GM23338 (cell line): ENCODE measurements around the gene CDKAL1. TPM values are rescaled to one million over a fixed set of nuclear protein-coding genes. Genes with fewer than 3 reads are reported as not detected.

ENCODE experiments used
- ATAC-seq: fragments of 200-7000 bp; cut with Tn5 transposase; 3 replicates; pipeline ENCODE4 v1.9.1; 2020
- DNase-seq: peaks from one replicate; pipeline ENCODE4 v3.0.0-alpha.2; 2015; ENCODE audit warnings: low spot score
- H2AFZ ChIP-seq: fragments of 200-600 bp; sonication (generic); 2 replicates; pipeline ENCODE4 v1.8.0; 2016; ENCODE audit warnings: antibody characterized with exemption, mild to moderate bottlenecking, moderate library complexity
- H3F3A ChIP-seq: fragments of 200-600 bp; sonication (generic); replicated peaks from 2 replicates; pipeline ENCODE4 v1.8.0; 2017; ENCODE audit warnings: antibody characterized with exemption, mixed run types, low read depth
- H3K27ac ChIP-seq: fragments of 200-600 bp; sonication (generic); 2 replicates; pipeline ENCODE4 v1.6.1; 2016; ENCODE audit warnings: low read depth
- H3K27me3 ChIP-seq: fragments of 200-600 bp; sonication (generic); 2 replicates; pipeline ENCODE4 v1.8.0; 2016; ENCODE audit warnings: mild to moderate bottlenecking, mixed run types, moderate library complexity; ENCODE audit not compliant: insufficient read depth
- H3K36me3 ChIP-seq: fragments of 200-600 bp; sonication (generic); 2 replicates; pipeline ENCODE4 v1.8.0; 2016; ENCODE audit warnings: mild to moderate bottlenecking; ENCODE audit not compliant: insufficient read depth
- H3K4me1 ChIP-seq: fragments of 200-600 bp; sonication (generic); 2 replicates; pipeline ENCODE4 v1.8.0; 2016; ENCODE audit warnings: mild to moderate bottlenecking, moderate library complexity; ENCODE audit not compliant: insufficient read depth
- H3K4me2 ChIP-seq: fragments of 200-600 bp; sonication (generic); 2 replicates; pipeline ENCODE4 v1.7.1; 2017; ENCODE audit warnings: mixed run types
- H3K4me3 ChIP-seq: fragments of 200-600 bp; sonication (generic); 2 replicates; pipeline ENCODE4 v1.6.1; 2016; ENCODE audit warnings: mixed run types
- H3K79me2 ChIP-seq: fragments of 200-600 bp; sonication (generic); replicated peaks from 2 replicates; pipeline ENCODE4 v1.8.0; 2017; ENCODE audit warnings: mild to moderate bottlenecking; ENCODE audit not compliant: insufficient read depth
- H3K9me2 ChIP-seq: fragments of 200-600 bp; sonication (generic); 2 replicates; pipeline ENCODE4 v1.8.0; 2017; ENCODE audit not compliant: insufficient read depth
- H4K20me1 ChIP-seq: fragments of 200-600 bp; sonication (generic); replicated peaks from 2 replicates; pipeline ENCODE4 v1.8.0; 2017; ENCODE audit warnings: mild to moderate bottlenecking; ENCODE audit not compliant: insufficient read depth
- H3K27ac Mint-ChIP-seq: 2 replicates; pipeline ENCODE4 v1.8.0; 2020; ENCODE audit warnings: inconsistent platforms, mild to moderate bottlenecking, moderate library complexity, mixed read lengths
- H3K27me3 Mint-ChIP-seq: 3 replicates; pipeline ENCODE4 v1.8.0; 2022; ENCODE audit warnings: low read depth, mild to moderate bottlenecking, moderate library complexity, mixed read lengths, inconsistent platforms; ENCODE audit not compliant: insufficient read depth, poor library complexity
- H3K36me3 Mint-ChIP-seq: 3 replicates; pipeline ENCODE4 v1.8.0; 2021; ENCODE audit warnings: low read depth, mild to moderate bottlenecking, inconsistent platforms, moderate library complexity, mixed read lengths
- H3K4me1 Mint-ChIP-seq: 3 replicates; pipeline ENCODE4 v1.8.0; 2020; ENCODE audit warnings: mild to moderate bottlenecking, inconsistent platforms, mixed read lengths
- H3K4me3 Mint-ChIP-seq: 3 replicates; pipeline ENCODE4 v1.8.0; 2021; ENCODE audit warnings: moderate library complexity, mild to moderate bottlenecking, inconsistent platforms, mixed read lengths
- H3K9me3 Mint-ChIP-seq: 3 replicates; pipeline ENCODE4 v1.8.0; 2020; ENCODE audit warnings: moderate library complexity, mild to moderate bottlenecking, inconsistent platforms, mixed read lengths
- EZH2 ChIP-seq: fragments of 200-600 bp; sonication (generic); IDR thresholded peaks from one replicate; pipeline ENCODE4 v1.8.0; 2017; ENCODE audit warnings: antibody characterized with exemption, mild to moderate bottlenecking, low read depth; ENCODE audit not compliant: unreplicated experiment
- EZH2phosphoT487 ChIP-seq: fragments of 200-600 bp; sonication (generic); IDR thresholded peaks from one replicate; pipeline ENCODE4 v1.8.1; 2018; ENCODE audit warnings: antibody characterized with exemption; ENCODE audit not compliant: unreplicated experiment
- NANOG ChIP-seq: IDR thresholded peaks from 2 replicates; pipeline ENCODE4 v1.6.1; 2016; ENCODE audit warnings: antibody characterized with exemption, borderline replicate concordance
- REST ChIP-seq: IDR thresholded peaks from one replicate; pipeline ENCODE4 v1.6.1; 2018; ENCODE audit warnings: antibody characterized with exemption; ENCODE audit not compliant: unreplicated experiment
- polyA plus RNA-seq: library from polyadenylated mRNA; unstranded; fragments of >200 nt; fragmentation: Nextera tagmentation; extraction: Ambion mirVana; gene quantifications from 2 replicates; pipeline ENCODE4 v1.2.1, GENCODE V29; 2016
- total RNA-seq: library from RNA; depleted of rRNA; stranded (reverse); fragments of >200 nt; shearing (Covaris generic); gene quantifications from 2 replicates; pipeline ENCODE4 v1.2.3, GENCODE V29; 2014
- TF ChIP-seq, protein P1 (sequence below): IDR thresholded peaks from 2 replicates; pipeline ENCODE4 v1.6.1; 2016; ENCODE audit warnings: antibody characterized with exemption
- TF ChIP-seq, protein P2 (sequence below), 2 experiments: fragments of 200-600 bp in 1 of 2; sonication (generic) in 1 of 2; conservative IDR thresholded peaks; 2 replicates each; pipeline versions ENCODE4 v1.5.1 to v1.6.1; 2016 to 2017; ENCODE audit warnings: antibody characterized with exemption in 2 of 2, low read depth in 2 of 2, mild to moderate bottlenecking in 2 of 2, moderate library complexity in 1 of 2
- TF ChIP-seq, protein P3 (sequence below): fragments of 250-450 bp; sonication (Bioruptor Pico); IDR thresholded peaks from 2 replicates; pipeline ENCODE4 v1.5.0; 2020; ENCODE audit warnings: mild to moderate bottlenecking, moderate library complexity

CDKAL1 gene
- total and polyA plus RNA-seq, 2 experiments from 2014 or later = 17.8 to 35.0 TPM

DNA sequence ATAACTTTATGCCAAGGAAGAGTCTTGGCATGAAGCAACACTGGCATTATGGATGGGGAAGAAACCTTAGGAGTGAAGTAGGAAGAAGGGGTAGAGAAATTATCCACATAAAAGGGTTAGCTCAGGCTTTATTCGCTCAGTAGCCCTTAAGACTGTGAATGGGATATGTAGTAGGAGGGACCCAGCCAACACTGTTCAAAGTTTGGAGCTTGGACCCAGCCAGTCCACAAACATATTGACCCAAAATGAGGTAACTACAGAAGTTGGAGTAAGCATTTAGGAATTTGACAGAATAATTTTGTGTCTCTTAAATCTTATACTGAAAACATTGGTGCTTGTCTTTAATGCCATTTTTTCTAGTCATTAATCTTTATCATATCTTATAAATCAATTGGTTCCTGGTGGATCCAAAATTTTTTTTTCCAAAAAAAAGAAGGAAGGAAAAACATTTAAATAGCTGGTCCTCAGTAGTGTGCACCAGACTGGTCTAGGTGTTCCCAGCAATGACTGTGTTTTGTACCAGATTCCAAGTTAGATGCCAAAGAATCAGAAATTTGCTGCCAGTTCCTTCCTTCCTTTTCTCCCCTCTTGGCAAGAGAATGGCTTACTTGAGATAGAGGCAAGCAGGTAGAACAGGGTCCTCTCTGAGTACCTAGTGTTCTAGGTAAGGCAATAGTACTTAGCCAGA, 607.5 kb downstream of the CDKAL1 start:
- H3K4me1 ChIP-seq = peaks cover 15% of the 10 kb centered on the region
- no peak for TF ChIP-seq EZH2phosphoT487
- TF ChIP-seq REST = no peak
- no peak for TF ChIP-seq EZH2
- TF ChIP-seq, protein P1, sequence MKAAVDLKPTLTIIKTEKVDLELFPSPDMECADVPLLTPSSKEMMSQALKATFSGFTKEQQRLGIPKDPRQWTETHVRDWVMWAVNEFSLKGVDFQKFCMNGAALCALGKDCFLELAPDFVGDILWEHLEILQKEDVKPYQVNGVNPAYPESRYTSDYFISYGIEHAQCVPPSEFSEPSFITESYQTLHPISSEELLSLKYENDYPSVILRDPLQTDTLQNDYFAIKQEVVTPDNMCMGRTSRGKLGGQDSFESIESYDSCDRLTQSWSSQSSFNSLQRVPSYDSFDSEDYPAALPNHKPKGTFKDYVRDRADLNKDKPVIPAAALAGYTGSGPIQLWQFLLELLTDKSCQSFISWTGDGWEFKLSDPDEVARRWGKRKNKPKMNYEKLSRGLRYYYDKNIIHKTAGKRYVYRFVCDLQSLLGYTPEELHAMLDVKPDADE = no peak
- TF ChIP-seq, protein P2, sequence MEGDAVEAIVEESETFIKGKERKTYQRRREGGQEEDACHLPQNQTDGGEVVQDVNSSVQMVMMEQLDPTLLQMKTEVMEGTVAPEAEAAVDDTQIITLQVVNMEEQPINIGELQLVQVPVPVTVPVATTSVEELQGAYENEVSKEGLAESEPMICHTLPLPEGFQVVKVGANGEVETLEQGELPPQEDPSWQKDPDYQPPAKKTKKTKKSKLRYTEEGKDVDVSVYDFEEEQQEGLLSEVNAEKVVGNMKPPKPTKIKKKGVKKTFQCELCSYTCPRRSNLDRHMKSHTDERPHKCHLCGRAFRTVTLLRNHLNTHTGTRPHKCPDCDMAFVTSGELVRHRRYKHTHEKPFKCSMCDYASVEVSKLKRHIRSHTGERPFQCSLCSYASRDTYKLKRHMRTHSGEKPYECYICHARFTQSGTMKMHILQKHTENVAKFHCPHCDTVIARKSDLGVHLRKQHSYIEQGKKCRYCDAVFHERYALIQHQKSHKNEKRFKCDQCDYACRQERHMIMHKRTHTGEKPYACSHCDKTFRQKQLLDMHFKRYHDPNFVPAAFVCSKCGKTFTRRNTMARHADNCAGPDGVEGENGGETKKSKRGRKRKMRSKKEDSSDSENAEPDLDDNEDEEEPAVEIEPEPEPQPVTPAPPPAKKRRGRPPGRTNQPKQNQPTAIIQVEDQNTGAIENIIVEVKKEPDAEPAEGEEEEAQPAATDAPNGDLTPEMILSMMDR (conservative IDR thresholded peaks at IDR 0.05; ENCODE audit: low read depth in 2 of 2) = no peak
- TF ChIP-seq, protein P3, sequence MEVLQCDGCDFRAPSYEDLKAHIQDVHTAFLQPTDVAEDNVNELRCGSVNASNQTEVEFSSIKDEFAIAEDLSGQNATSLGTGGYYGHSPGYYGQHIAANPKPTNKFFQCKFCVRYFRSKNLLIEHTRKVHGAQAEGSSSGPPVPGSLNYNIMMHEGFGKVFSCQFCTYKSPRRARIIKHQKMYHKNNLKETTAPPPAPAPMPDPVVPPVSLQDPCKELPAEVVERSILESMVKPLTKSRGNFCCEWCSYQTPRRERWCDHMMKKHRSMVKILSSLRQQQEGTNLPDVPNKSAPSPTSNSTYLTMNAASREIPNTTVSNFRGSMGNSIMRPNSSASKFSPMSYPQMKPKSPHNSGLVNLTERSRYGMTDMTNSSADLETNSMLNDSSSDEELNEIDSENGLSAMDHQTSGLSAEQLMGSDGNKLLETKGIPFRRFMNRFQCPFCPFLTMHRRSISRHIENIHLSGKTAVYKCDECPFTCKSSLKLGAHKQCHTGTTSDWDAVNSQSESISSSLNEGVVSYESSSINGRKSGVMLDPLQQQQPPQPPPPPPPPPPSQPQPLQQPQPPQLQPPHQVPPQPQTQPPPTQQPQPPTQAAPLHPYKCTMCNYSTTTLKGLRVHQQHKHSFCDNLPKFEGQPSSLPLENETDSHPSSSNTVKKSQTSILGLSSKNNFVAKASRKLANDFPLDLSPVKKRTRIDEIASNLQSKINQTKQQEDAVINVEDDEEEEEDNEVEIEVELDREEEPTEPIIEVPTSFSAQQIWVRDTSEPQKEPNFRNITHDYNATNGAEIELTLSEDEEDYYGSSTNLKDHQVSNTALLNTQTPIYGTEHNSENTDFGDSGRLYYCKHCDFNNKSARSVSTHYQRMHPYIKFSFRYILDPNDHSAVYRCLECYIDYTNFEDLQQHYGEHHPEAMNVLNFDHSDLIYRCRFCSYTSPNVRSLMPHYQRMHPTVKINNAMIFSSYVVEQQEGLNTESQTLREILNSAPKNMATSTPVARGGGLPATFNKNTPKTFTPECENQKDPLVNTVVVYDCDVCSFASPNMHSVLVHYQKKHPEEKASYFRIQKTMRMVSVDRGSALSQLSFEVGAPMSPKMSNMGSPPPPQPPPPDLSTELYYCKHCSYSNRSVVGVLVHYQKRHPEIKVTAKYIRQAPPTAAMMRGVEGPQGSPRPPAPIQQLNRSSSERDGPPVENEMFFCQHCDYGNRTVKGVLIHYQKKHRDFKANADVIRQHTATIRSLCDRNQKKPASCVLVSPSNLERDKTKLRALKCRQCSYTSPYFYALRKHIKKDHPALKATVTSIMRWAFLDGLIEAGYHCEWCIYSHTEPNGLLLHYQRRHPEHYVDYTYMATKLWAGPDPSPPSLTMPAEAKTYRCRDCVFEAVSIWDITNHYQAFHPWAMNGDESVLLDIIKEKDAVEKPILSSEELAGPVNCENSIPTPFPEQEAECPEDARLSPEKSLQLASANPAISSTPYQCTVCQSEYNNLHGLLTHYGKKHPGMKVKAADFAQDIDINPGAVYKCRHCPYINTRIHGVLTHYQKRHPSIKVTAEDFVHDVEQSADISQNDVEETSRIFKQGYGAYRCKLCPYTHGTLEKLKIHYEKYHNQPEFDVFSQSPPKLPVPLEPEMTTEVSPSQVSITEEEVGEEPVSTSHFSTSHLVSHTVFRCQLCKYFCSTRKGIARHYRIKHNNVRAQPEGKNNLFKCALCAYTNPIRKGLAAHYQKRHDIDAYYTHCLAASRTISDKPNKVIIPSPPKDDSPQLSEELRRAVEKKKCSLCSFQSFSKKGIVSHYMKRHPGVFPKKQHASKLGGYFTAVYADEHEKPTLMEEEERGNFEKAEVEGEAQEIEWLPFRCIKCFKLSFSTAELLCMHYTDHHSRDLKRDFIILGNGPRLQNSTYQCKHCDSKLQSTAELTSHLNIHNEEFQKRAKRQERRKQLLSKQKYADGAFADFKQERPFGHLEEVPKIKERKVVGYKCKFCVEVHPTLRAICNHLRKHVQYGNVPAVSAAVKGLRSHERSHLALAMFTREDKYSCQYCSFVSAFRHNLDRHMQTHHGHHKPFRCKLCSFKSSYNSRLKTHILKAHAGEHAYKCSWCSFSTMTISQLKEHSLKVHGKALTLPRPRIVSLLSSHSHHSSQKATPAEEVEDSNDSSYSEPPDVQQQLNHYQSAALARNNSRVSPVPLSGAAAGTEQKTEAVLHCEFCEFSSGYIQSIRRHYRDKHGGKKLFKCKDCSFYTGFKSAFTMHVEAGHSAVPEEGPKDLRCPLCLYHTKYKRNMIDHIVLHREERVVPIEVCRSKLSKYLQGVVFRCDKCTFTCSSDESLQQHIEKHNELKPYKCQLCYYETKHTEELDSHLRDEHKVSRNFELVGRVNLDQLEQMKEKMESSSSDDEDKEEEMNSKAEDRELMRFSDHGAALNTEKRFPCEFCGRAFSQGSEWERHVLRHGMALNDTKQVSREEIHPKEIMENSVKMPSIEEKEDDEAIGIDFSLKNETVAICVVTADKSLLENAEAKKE (CRISPR knock-in tag) = no peak
- TF ChIP-seq NANOG = no peak
- H3K4me2 ChIP-seq = no peak overlapping the region
- H3K79me2 ChIP-seq = no peaks in the 10 kb centered on the region
- no peaks in the 10 kb centered on the region for H3K9me3 Mint-ChIP-seq
- no peak overlapping the region for H3K27ac Mint-ChIP-seq
- no peaks in the 10 kb centered on the region for H3K27me3 Mint-ChIP-seq
- H2AFZ ChIP-seq = no peak overlapping the region
- peaks cover 21% of the 10 kb centered on the region for H3K4me1 Mint-ChIP-seq
- no peaks in the 10 kb centered on the region for H3K9me2 ChIP-seq
- no peak overlapping the region for H3K27ac ChIP-seq
- no peaks in the 10 kb centered on the region for H3F3A ChIP-seq
- peaks cover 3% of the 10 kb centered on the region; the same call in 1 of the 3 replicates for H3K36me3 Mint-ChIP-seq
- no peak overlapping the region for H3K4me3 Mint-ChIP-seq
- DNase-seq (no peak), ATAC-seq (no peak)
- no peaks in the 10 kb centered on the region for H3K36me3 ChIP-seq
- H3K27me3 ChIP-seq = no peaks in the 10 kb centered on the region
- no peak overlapping the region for H3K4me3 ChIP-seq
- no peaks in the 10 kb centered on the region for H4K20me1 ChIP-seq
